Peyer's patch (tissue), 4 donors: ENCODE results near the gene QPRT. TPM values are rescaled to one million over a fixed set of nuclear protein-coding genes. Genes with fewer than 3 reads are reported as not detected.
"Not testable (repeated sequence)": the region's sequence is repeated elsewhere in the genome, so short reads cannot be mapped to it uniquely, and the experiment has no call there.

Experiments used
- DNase-seq, 3 donors: peaks; one replicate each; pipeline ENCODE4 v3.0.0-alpha.2; 2017 to 2019
- H3K27ac ChIP-seq, 4 donors: fragments of 200-600 bp; sonication (generic); one replicate each; pipeline ENCODE4 v1.5.1; 2016 to 2019
- H3K27me3 ChIP-seq, 2 donors: fragments of 200-600 bp; sonication (generic); one replicate each; pipeline ENCODE4 v1.5.1; 2019
- H3K36me3 ChIP-seq, 3 donors: fragments of 200-600 bp; sonication (generic); one replicate each; pipeline ENCODE4 v1.5.1; 2016 to 2019
- H3K4me1 ChIP-seq, 4 donors: fragments of 200-600 bp; sonication (generic); one replicate each; pipeline ENCODE4 v1.5.1; 2016 to 2019
- H3K4me3 ChIP-seq, 4 donors: fragments of 200-600 bp; sonication (generic); 1 replicate in 3 of 4; 2 replicates in 1 of 4; pipeline ENCODE4 v1.5.1; 2016 to 2019; ENCODE audit warnings: mild to moderate bottlenecking in 1 of 4
- H3K9me3 ChIP-seq, 4 donors: fragments of 200-600 bp; sonication (generic); one replicate each; pipeline ENCODE4 v1.5.1; 2016 to 2019; ENCODE audit warnings: mild to moderate bottlenecking in 1 of 4
- CTCF ChIP-seq, 6 experiments: fragments of 450-650 bp in 4 of 6; fragments of 200-600 bp in 2 of 6; sonication (generic) in 1 of 6; IDR thresholded peaks; one replicate each; pipeline ENCODE4 v1.5.1; 2017 to 2019; ENCODE audit warnings: antibody characterized with exemption in 6 of 6, mild to moderate bottlenecking in 3 of 6, moderate library complexity in 1 of 6
- POLR2A ChIP-seq, 2 donors: fragments of 450-650 bp; IDR thresholded peaks; one replicate each; pipeline ENCODE4 v1.5.1; 2017; ENCODE audit warnings: antibody characterized with exemption in 2 of 2, mild to moderate bottlenecking in 2 of 2, moderate library complexity in 2 of 2
- total RNA-seq, 4 donors: library from RNA; depleted of rRNA; stranded (reverse); fragments of >200 nt; gene quantifications; one replicate each; pipeline ENCODE4 v1.1.0, GENCODE V29; 2016

The QPRT gene
- total RNA-seq, 4 donors from 2014 or later: 40.4 to 96.3 (median 47.4) TPM

- Histone ChIP-seq H3K27ac (no peak overlapping the region), H3K27me3 (no peaks in the 10 kb centered on the region), H3K4me3 (no peak overlapping the region), H3K9me3 (no peaks in the 10 kb centered on the region), H3K36me3 (peaks cover 0 to 9% (median 0%) of the 10 kb centered on the region in 3 donors), H3K4me1 (no peaks in the 10 kb centered on the region)
- no peak for DNase-seq
- TF ChIP-seq POLR2A (IDR thresholded peaks at IDR 0.05) (no peak), CTCF (IDR thresholded peaks at IDR 0.05) (no peak)
These were observed 7.9 kb downstream of the QPRT start for GRCh38 chr16:29686740-29687332.

GRCh38 chr16:29687755-29688154, 8.8 kb downstream of the QPRT start:
- no peaks in the 10 kb centered on the region for H3K27me3 ChIP-seq
- DNase-seq: no peak
- no peaks in the 10 kb centered on the region for H3K9me3 ChIP-seq
- no peak overlapping the region for H3K27ac ChIP-seq
- no peaks in the 10 kb centered on the region for H3K4me1 ChIP-seq
- no peak for TF ChIP-seq POLR2A (IDR thresholded peaks at IDR 0.05)
- TF ChIP-seq CTCF (IDR thresholded peaks at IDR 0.05): no peak
- H3K4me3 ChIP-seq: no peak overlapping the region
- H3K36me3 ChIP-seq: peaks cover 0 to 9% (median 0%) of the 10 kb centered on the region in 3 donors

GRCh38 chr16:29688172-29688571, 9.2 kb downstream of the QPRT start:
- H3K27ac ChIP-seq: no peak overlapping the region
- TF ChIP-seq POLR2A (IDR thresholded peaks at IDR 0.05): no peak
- no peak for TF ChIP-seq CTCF (IDR thresholded peaks at IDR 0.05)
- peaks cover 0 to 9% (median 0%) of the 10 kb centered on the region in 3 donors for H3K36me3 ChIP-seq
- H3K4me1 ChIP-seq: no peaks in the 10 kb centered on the region
- H3K4me3 ChIP-seq: no peak overlapping the region
- no peak for DNase-seq
- no peaks in the 10 kb centered on the region for H3K27me3 ChIP-seq
- no peaks in the 10 kb centered on the region for H3K9me3 ChIP-seq

GRCh38 chr16:29689490-29690351, 10.7 kb downstream of the QPRT start:
- DNase-seq, H3K27me3 ChIP-seq, H3K36me3 ChIP-seq, H3K4me3 ChIP-seq, H3K27ac ChIP-seq, H3K4me1 ChIP-seq, H3K9me3 ChIP-seq: not testable (repeated sequence)

- not testable (repeated sequence) for H3K4me3 ChIP-seq, H3K27ac ChIP-seq, DNase-seq, H3K36me3 ChIP-seq, H3K9me3 ChIP-seq, H3K27me3 ChIP-seq, H3K4me1 ChIP-seq
These were observed 13.6 kb downstream of the QPRT start for GRCh38 chr16:29692606-29693005.

GRCh38 chr16:29694384-29695195, 15.6 kb downstream of the QPRT start:
- peak in 1 of 3 donors; percentile 45 for DNase-seq

GRCh38 chr16:29695675-29696074, 16.7 kb downstream of the QPRT start:
- H3K36me3 ChIP-seq, H3K4me3 ChIP-seq, H3K27me3 ChIP-seq, H3K4me1 ChIP-seq, H3K27ac ChIP-seq, H3K9me3 ChIP-seq, DNase-seq: not testable (repeated sequence)

More at GRCh38 chr16:29694384-29695195, 15.6 kb downstream of the QPRT start:
- Histone ChIP-seq H3K27me3 (no peaks in the 10 kb centered on the region), H3K36me3 (peaks cover 0 to 5% (median 0%) of the 10 kb centered on the region in 3 donors), H3K9me3 (no peaks in the 10 kb centered on the region), H3K27ac (no peak overlapping the region), H3K4me1 (no peaks in the 10 kb centered on the region), H3K4me3 (no peak overlapping the region)
- TF ChIP-seq CTCF (IDR thresholded peaks at IDR 0.05): no peak
- TF ChIP-seq POLR2A (IDR thresholded peaks at IDR 0.05): no peak
